ENCODE data around the gene JAG1. TPM values are rescaled to one million over a fixed set of nuclear protein-coding genes. Genes with fewer than 3 reads are reported as not detected.

JAG1 gene
- total RNA-seq, 2 donors from 2014 or later = 30.9 to 32.8 TPM

DNA sequence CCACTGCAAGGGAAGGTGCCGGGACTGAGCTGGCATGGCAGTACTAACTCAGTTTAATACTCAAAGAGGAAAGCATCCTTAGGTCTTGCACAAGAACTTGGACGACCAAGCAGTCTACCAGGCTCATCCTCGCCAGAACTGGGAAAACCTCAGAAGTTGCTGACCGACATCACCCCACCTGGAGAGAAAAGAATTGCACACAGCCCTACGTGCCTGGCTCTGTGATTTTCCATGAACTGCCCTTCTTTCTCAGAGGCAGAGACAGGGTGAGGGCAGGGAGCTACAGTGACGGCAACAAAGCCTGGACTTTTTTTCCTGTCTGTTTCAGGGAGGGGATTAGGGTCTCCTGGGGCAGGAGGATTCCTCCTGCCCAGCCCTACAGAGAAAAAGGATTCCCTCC, 8.0 kb downstream of the JAG1 start:
- Histone ChIP-seq H3K4me1 (peaks cover 0 to 91% of the 10 kb centered on the region in 2 donors), H3K9me3 (no peaks in the 10 kb centered on the region), H3K27me3 (no peaks in the 10 kb centered on the region), H3K4me3 (no peak overlapping the region), H3K27ac (peak overlapping the region; percentile 58 to 76), H3K36me3 (peaks cover 45% of the 10 kb centered on the region)
- no peak for DNase-seq (ENCODE audit: low spot score)
- TF ChIP-seq, protein P1, sequence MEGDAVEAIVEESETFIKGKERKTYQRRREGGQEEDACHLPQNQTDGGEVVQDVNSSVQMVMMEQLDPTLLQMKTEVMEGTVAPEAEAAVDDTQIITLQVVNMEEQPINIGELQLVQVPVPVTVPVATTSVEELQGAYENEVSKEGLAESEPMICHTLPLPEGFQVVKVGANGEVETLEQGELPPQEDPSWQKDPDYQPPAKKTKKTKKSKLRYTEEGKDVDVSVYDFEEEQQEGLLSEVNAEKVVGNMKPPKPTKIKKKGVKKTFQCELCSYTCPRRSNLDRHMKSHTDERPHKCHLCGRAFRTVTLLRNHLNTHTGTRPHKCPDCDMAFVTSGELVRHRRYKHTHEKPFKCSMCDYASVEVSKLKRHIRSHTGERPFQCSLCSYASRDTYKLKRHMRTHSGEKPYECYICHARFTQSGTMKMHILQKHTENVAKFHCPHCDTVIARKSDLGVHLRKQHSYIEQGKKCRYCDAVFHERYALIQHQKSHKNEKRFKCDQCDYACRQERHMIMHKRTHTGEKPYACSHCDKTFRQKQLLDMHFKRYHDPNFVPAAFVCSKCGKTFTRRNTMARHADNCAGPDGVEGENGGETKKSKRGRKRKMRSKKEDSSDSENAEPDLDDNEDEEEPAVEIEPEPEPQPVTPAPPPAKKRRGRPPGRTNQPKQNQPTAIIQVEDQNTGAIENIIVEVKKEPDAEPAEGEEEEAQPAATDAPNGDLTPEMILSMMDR (IDR thresholded peaks at IDR 0.05) = no peak

DNA sequence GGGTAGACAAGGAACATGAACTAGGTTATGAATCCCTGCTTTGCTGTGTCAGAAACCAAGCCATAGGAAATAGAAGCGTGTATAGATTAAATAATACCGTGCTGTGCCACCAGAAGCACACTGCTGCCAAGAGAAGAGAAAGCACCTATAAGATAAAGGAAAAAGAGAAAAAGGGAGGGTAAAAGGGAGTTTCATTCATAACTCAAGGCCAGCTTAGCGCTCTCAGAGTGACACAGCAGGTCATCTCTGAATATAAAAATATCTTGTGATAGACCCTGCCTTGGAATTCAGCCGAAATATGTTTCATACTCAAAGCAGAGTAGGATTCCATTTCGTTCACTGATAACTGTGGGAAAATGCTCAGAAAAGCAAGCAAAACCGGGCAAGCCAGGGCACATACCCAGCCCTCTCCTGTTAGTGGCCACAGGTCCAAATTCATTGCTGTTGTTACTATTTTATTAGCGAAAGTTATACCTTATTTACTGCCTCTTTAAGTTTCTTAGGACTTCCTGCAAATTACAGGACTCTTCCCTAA, 8.7 kb downstream of the JAG1 start:
- H3K36me3 ChIP-seq = peaks cover 47% of the 10 kb centered on the region

DNA sequence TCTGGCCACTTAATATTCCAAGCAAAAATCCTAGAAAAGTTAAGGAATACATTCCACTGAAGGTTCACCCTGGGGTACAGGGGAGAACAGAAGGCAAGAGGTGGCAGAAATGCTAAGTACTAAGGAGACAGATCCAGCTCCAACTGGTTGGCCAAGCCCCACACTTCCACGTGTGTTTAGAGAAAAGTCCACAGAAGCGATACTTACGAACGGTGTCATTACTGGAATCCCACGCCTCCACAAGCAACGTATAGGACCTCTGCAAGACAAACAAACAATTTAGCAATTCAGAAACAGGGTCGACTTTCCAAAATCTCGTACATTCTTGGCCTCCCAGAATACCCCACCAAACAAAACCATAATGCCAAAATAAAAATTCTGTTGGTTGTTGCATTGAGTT, 10.0 kb downstream of the JAG1 start:
- Histone ChIP-seq H3K27ac (peak overlapping the region; percentile 47 to 85), H3K4me1 (peaks cover 0 to 90% of the 10 kb centered on the region in 2 donors), H3K36me3 (peaks cover 52% of the 10 kb centered on the region), H3K27me3 (no peaks in the 10 kb centered on the region), H3K9me3 (no peaks in the 10 kb centered on the region), H3K4me3 (no peak overlapping the region)
- peak; percentile 40 for DNase-seq (ENCODE audit: low spot score)
- TF ChIP-seq, protein P1 (IDR thresholded peaks at IDR 0.05) = no peak

More for the DNA sequence above, 8.7 kb downstream of the JAG1 start:
- Histone ChIP-seq H3K4me1 (peaks cover 0 to 92% of the 10 kb centered on the region in 2 donors), H3K27ac (peak overlapping the region; percentile 58 to 76), H3K27me3 (no peaks in the 10 kb centered on the region), H3K4me3 (no peak overlapping the region), H3K9me3 (no peaks in the 10 kb centered on the region)
- TF ChIP-seq, protein P1 (IDR thresholded peaks at IDR 0.05) = no peak
- DNase-seq (ENCODE audit: low spot score) = no peak

DNA sequence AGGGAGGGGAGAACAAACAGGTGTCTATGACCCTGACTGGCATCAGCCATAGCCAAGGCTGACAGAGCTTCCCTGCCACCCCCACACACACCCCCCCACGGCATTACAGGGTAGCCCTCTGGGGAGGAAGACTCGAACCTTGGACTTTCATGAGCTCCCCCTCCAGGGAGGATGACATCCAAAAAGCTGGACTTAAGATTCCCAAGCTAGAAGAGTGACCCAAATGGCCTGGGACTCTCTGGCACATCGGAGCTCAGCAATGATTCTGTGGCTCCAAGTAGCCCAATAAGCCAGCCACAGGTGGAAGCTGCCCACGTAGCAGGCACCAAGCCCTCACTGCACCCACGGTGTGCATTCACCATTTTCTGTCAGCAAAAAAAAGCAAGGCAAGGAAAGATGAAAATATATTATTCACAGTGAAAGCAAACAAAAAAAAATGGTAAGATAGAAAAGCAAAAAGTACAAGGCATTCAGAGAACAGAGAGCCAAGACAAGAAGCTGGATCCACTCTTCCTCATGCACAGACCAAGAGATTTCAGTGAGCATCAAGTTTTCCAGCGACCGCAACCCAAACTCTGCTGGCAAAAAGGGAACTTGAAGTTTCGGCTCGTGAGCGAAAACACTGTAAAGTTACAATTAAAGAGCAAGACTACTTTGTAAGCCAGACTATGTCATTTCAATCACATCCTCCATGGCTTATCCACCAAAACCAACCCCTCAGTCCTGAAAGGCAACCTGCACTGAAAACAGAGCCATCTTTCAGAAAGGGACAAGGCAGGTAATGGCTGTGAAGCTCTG, 10.9 kb downstream of the JAG1 start:
- H3K4me3 ChIP-seq = no peak overlapping the region
- peak overlapping the region; percentile 47 to 85 for H3K27ac ChIP-seq
- DNase-seq (ENCODE audit: low spot score) = peak; percentile 58
- TF ChIP-seq, protein P1 (IDR thresholded peaks at IDR 0.05) = no peak
- peaks cover 54% of the 10 kb centered on the region for H3K36me3 ChIP-seq
- peaks cover 0 to 90% of the 10 kb centered on the region in 2 donors for H3K4me1 ChIP-seq
- no peaks in the 10 kb centered on the region for H3K9me3 ChIP-seq
- no peaks in the 10 kb centered on the region for H3K27me3 ChIP-seq

DNA sequence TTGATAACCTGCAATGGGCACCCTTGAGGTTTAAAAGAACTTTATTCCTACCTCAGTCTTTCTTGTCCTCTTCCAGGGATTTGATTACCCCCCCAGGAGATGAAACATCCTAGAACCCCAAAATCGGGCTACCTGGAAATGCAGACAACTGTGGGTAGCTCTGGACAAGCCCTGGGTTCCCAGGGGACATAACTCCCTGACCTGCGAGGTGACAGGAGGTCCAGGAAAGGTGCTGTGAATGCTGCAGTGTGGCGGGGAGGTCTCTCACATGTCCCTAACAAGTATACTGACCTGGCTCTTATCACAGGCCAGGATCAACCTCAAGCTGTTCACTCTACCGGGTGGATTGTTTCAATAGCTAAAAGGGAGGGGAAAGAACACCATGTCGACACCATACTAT, 11.6 kb downstream of the JAG1 start:
- DNase-seq (ENCODE audit: low spot score) = peak; percentile 30
- no peak overlapping the region for H3K4me3 ChIP-seq
- no peaks in the 10 kb centered on the region for H3K9me3 ChIP-seq
- peak overlapping the region; percentile 47 to 85 for H3K27ac ChIP-seq
- no peaks in the 10 kb centered on the region for H3K27me3 ChIP-seq
- peaks cover 53% of the 10 kb centered on the region for H3K36me3 ChIP-seq
- peaks cover 0 to 87% of the 10 kb centered on the region in 2 donors for H3K4me1 ChIP-seq
- TF ChIP-seq, protein P1 (IDR thresholded peaks at IDR 0.05) = no peak

Measured in right atrium auricular region (tissue), 2 donors.